Tibial artery (tissue), 4 donors: ENCODE results near the gene TOGARAM1.

Experiments
- DNase-seq, 2 donors: peaks; one replicate each; pipeline ENCODE4 v3.0.0-alpha.2; 2019
- H3K27ac ChIP-seq, 2 donors: fragments of 200-600 bp; sonication (generic) in 1 of 2; 1 replicate in 1 of 2; 2 replicates in 1 of 2; pipeline ENCODE4 v1.5.1; 2018 to 2019; ENCODE audit warnings: mild to moderate bottlenecking in 1 of 2
- H3K27me3 ChIP-seq, 2 donors: fragments of 200-600 bp; sonication (generic) in 1 of 2; one replicate each; pipeline versions ENCODE4 v1.5.1 to v1.6.0; 2016 to 2019
- H3K36me3 ChIP-seq, 3 donors: fragments of 200-600 bp; sonication (generic) in 2 of 3; one replicate each; pipeline ENCODE4 v1.5.1; 2016 to 2019; ENCODE audit warnings: mild to moderate bottlenecking in 2 of 3
- H3K4me1 ChIP-seq, 4 donors: fragments of 200-600 bp; sonication (generic) in 2 of 4; 1 replicate in 3 of 4; 2 replicates in 1 of 4; pipeline ENCODE4 v1.5.1; 2016 to 2019
- H3K4me3 ChIP-seq, 2 donors: fragments of 200-600 bp; sonication (generic) in 1 of 2; 1 replicate in 1 of 2; 2 replicates in 1 of 2; pipeline ENCODE4 v1.5.1; 2018 to 2019; ENCODE audit warnings: mild to moderate bottlenecking in 2 of 2
- H3K9me3 ChIP-seq, 3 donors: fragments of 200-600 bp; sonication (generic) in 1 of 3; one replicate each; pipeline ENCODE4 v1.5.1; 2016 to 2019
- CTCF ChIP-seq, 2 experiments: fragments of 200-600 bp in 1 of 2; fragments of 450-650 bp in 1 of 2; IDR thresholded peaks; one replicate each; pipeline ENCODE4 v1.5.1; 2017 to 2019; ENCODE audit warnings: antibody characterized with exemption in 2 of 2, mild to moderate bottlenecking in 1 of 2, moderate library complexity in 1 of 2
- intact Hi-C: fragments of 100-400 bp; cut with DNase I; formaldehyde crosslinking; loops from one replicate; pipeline ENCODE4 v1.15.0; 2023; ENCODE audit warnings: low total_unique reads

Gene TOGARAM1

GRCh38 chr14:45082420-45082819, 120.4 kb downstream of the TOGARAM1 start:
- peaks cover 0 to 33% (median 10%) of the 10 kb centered on the region in 4 donors for H3K4me1 ChIP-seq
- intact Hi-C loops = loop anchor here (5.0 kb wide), 1 partner anchor 120 kb away; the partner anchor contains the start of genes KLHL28 and TOGARAM1
- no peak for TF ChIP-seq CTCF (IDR thresholded peaks at IDR 0.05)

GRCh38 chr14:45083617-45083975, 121.6 kb downstream of the TOGARAM1 start:
- H3K27ac ChIP-seq = peak overlapping the region; percentile 79 to 86
- no peak for DNase-seq
- no peaks in the 10 kb centered on the region for H3K9me3 ChIP-seq
- intact Hi-C loops = loop anchor here (5.0 kb wide), 1 partner anchor 121 kb away; the partner anchor contains the start of genes KLHL28 and TOGARAM1
- no peaks in the 10 kb centered on the region for H3K36me3 ChIP-seq
- peak overlapping the region; percentile 60 to 90 for H3K4me3 ChIP-seq
- H3K4me1 ChIP-seq = peaks cover 0 to 41% (median 10%) of the 10 kb centered on the region in 4 donors
- no peaks in the 10 kb centered on the region for H3K27me3 ChIP-seq
- no peak for TF ChIP-seq CTCF (IDR thresholded peaks at IDR 0.05)

More at GRCh38 chr14:45082420-45082819, 120.4 kb downstream of the TOGARAM1 start:
- no peaks in the 10 kb centered on the region for H3K27me3 ChIP-seq
- H3K36me3 ChIP-seq = no peaks in the 10 kb centered on the region
- H3K27ac ChIP-seq = no peak overlapping the region
- no peaks in the 10 kb centered on the region for H3K9me3 ChIP-seq
- DNase-seq = no peak
- no peak overlapping the region for H3K4me3 ChIP-seq

- no peaks in the 10 kb centered on the region for H3K36me3 ChIP-seq
- H3K4me1 ChIP-seq = peaks cover 0 to 47% (median 10%) of the 10 kb centered on the region in 4 donors
- no peaks in the 10 kb centered on the region for H3K27me3 ChIP-seq
- intact Hi-C loops = loop anchor here (2.0 to 5.0 kb wide), 2 partner anchors 51 to 122 kb away; partner anchors contain the start of genes FANCM, FKBP3, KLHL28 and TOGARAM1
- TF ChIP-seq CTCF (IDR thresholded peaks at IDR 0.05) = no peak
- peak within 1 kb of the TSS; percentile 60 to 90 for H3K4me3 ChIP-seq
- H3K9me3 ChIP-seq = no peaks in the 10 kb centered on the region
- peak within 1 kb of the TSS; percentile 79 to 86 for H3K27ac ChIP-seq
- peak; percentile 92 to 97 for DNase-seq
Observed at GRCh38 chr14:45083976-45084722, 122.2 kb downstream of the TOGARAM1 start, which contains the start of gene PRPF39. Gene PRPF39 (plus strand): TSS chr14:45084116. CDS start chr14:45095240, 11,124 bp downstream.

- no peaks in the 10 kb centered on the region for H3K9me3 ChIP-seq
- TF ChIP-seq CTCF (IDR thresholded peaks at IDR 0.05) = no peak
- no peaks in the 10 kb centered on the region for H3K36me3 ChIP-seq
- DNase-seq = no peak
- intact Hi-C loops = loop anchor here (2.0 to 5.0 kb wide), 2 partner anchors 50 to 123 kb away; partner anchors contain the start of genes FANCM, FKBP3, KLHL28 and TOGARAM1
- H3K4me3 ChIP-seq = peak overlapping the region; percentile 60 to 90
- peaks cover 0 to 52% (median 10%) of the 10 kb centered on the region in 4 donors for H3K4me1 ChIP-seq
- H3K27me3 ChIP-seq = no peaks in the 10 kb centered on the region
- H3K27ac ChIP-seq = peak overlapping the region; percentile 79 to 86
Observed at GRCh38 chr14:45084946-45085346, 123.0 kb downstream of the TOGARAM1 start.

- no peaks in the 10 kb centered on the region for H3K36me3 ChIP-seq
- no peaks in the 10 kb centered on the region for H3K27me3 ChIP-seq
- peaks cover 0 to 53% (median 10%) of the 10 kb centered on the region in 4 donors for H3K4me1 ChIP-seq
- TF ChIP-seq CTCF (IDR thresholded peaks at IDR 0.05) = no peak
- no peak for DNase-seq
- no peak overlapping the region for H3K4me3 ChIP-seq
- H3K9me3 ChIP-seq = no peaks in the 10 kb centered on the region
- H3K27ac ChIP-seq = no peak overlapping the region
- intact Hi-C loops = no loop called here
Observed at GRCh38 chr14:45089813-45090212, 127.8 kb downstream of the TOGARAM1 start.
